Vagina (tissue), 2 donors: ENCODE data around the gene HPS5. TPM values are rescaled to one million over a fixed set of nuclear protein-coding genes. Genes with fewer than 3 reads are reported as not detected.

Experiments
- DNase-seq, 2 donors: peaks; one replicate each; pipeline ENCODE4 v3.0.0-alpha.2; 2017; ENCODE audit errors: extremely low spot score in 2 of 2
- H3K27ac ChIP-seq: fragments of 200-600 bp; sonication (generic); one replicate; pipeline ENCODE4 v1.5.1; 2019
- H3K27me3 ChIP-seq: fragments of 200-600 bp; sonication (generic); one replicate; pipeline ENCODE4 v1.5.1; 2019
- H3K36me3 ChIP-seq, 2 donors: fragments of 200-600 bp; sonication (generic); one replicate each; pipeline ENCODE4 v1.5.1; 2017 to 2019
- H3K4me1 ChIP-seq: fragments of 200-600 bp; sonication (generic); one replicate; pipeline ENCODE4 v1.5.1; 2019
- H3K4me3 ChIP-seq, 2 donors: fragments of 200-600 bp; sonication (generic); 1 replicate in 1 of 2; 2 replicates in 1 of 2; pipeline ENCODE4 v1.5.1; 2016 to 2019
- H3K9me3 ChIP-seq: fragments of 200-600 bp; sonication (generic); one replicate; pipeline ENCODE4 v1.5.1; 2019
- CTCF ChIP-seq, 3 experiments: fragments of 450-650 bp in 2 of 3; fragments of 200-600 bp in 1 of 3; sonication (generic) in 1 of 3; IDR thresholded peaks; one replicate each; pipeline ENCODE4 v1.5.1; 2017 to 2019; ENCODE audit warnings: antibody characterized with exemption in 3 of 3, mild to moderate bottlenecking in 2 of 3, moderate library complexity in 2 of 3
- POLR2A ChIP-seq, 2 donors: fragments of 450-650 bp; IDR thresholded peaks; one replicate each; pipeline ENCODE4 v1.6.1; 2017; ENCODE audit warnings: antibody characterized with exemption in 2 of 2, mild to moderate bottlenecking in 2 of 2, moderate library complexity in 2 of 2
- POLR2AphosphoS5 ChIP-seq, 2 donors: sonication (generic); formaldehyde crosslinking; IDR thresholded peaks; one replicate each; pipeline ENCODE4 v1.9.0; 2017; ENCODE audit warnings: antibody characterized with exemption in 2 of 2, mild to moderate bottlenecking in 2 of 2, low read depth in 1 of 2; ENCODE audit not compliant: insufficient read depth in 1 of 2
- intact Hi-C: fragments of 100-400 bp; cut with DNase I; formaldehyde crosslinking; loops from one replicate; pipeline ENCODE4 v1.15.1; 2023
- total RNA-seq: library from RNA; depleted of rRNA; stranded (reverse); fragments of >200 nt; gene quantifications from one replicate; pipeline ENCODE4 v1.2.3, GENCODE V29; 2016

HPS5 gene
- total RNA-seq, 1 donor from 2014 or later: 17.4 TPM

GRCh38 chr11:18312663-18313420, 9.1 kb downstream of the HPS5 start:
- Histone ChIP-seq H3K4me3 (no peak overlapping the region), H3K27ac (peak overlapping the region; percentile 3), H3K27me3 (no peaks in the 10 kb centered on the region), H3K4me1 (peaks cover 11% of the 10 kb centered on the region), H3K36me3 (peaks cover 0 to 28% of the 10 kb centered on the region in 2 donors), H3K9me3 (no peaks in the 10 kb centered on the region)
- no peak for DNase-seq
- intact Hi-C loops: no loop called here
- TF ChIP-seq POLR2AphosphoS5 (IDR thresholded peaks at IDR 0.05; ENCODE audit: insufficient read depth in 1 of 2, low read depth in 1 of 2): no peak
- no peak for TF ChIP-seq POLR2A (IDR thresholded peaks at IDR 0.05)
- TF ChIP-seq CTCF (IDR thresholded peaks at IDR 0.05): no peak

- DNase-seq: no peak
- intact Hi-C loops: no loop called here
- Histone ChIP-seq H3K36me3 (peaks cover 0 to 28% of the 10 kb centered on the region in 2 donors), H3K9me3 (no peaks in the 10 kb centered on the region), H3K27me3 (no peaks in the 10 kb centered on the region), H3K27ac (peak overlapping the region; percentile 3), H3K4me3 (no peak overlapping the region), H3K4me1 (peaks cover 11% of the 10 kb centered on the region)
- TF ChIP-seq POLR2AphosphoS5 (IDR thresholded peaks at IDR 0.05; ENCODE audit: insufficient read depth in 1 of 2, low read depth in 1 of 2) (no peak), CTCF (IDR thresholded peaks at IDR 0.05) (no peak), POLR2A (IDR thresholded peaks at IDR 0.05) (no peak)
Measured at GRCh38 chr11:18312012-18312411, 9.9 kb downstream of the HPS5 start.

GRCh38 chr11:18310800-18311340, 11.1 kb downstream of the HPS5 start:
- H3K9me3 ChIP-seq: no peaks in the 10 kb centered on the region
- TF ChIP-seq POLR2AphosphoS5 (IDR thresholded peaks at IDR 0.05; ENCODE audit: insufficient read depth in 1 of 2, low read depth in 1 of 2) (peak in 1 of 2 donors; percentile 24), POLR2A (IDR thresholded peaks at IDR 0.05) (no peak), CTCF (IDR thresholded peaks at IDR 0.05) (no peak)
- peaks cover 11% of the 10 kb centered on the region for H3K4me1 ChIP-seq
- H3K36me3 ChIP-seq: peaks cover 0 to 28% of the 10 kb centered on the region in 2 donors
- H3K27ac ChIP-seq: no peak overlapping the region
- no peak overlapping the region for H3K4me3 ChIP-seq
- no peak for DNase-seq
- H3K27me3 ChIP-seq: no peaks in the 10 kb centered on the region
- intact Hi-C loops: no loop called here

- H3K27me3 ChIP-seq: no peaks in the 10 kb centered on the region
- H3K4me1 ChIP-seq: peaks cover 11% of the 10 kb centered on the region
- no peak for TF ChIP-seq POLR2AphosphoS5 (IDR thresholded peaks at IDR 0.05; ENCODE audit: insufficient read depth in 1 of 2, low read depth in 1 of 2)
- no peak for TF ChIP-seq POLR2A (IDR thresholded peaks at IDR 0.05)
- no peak for TF ChIP-seq CTCF (IDR thresholded peaks at IDR 0.05)
- intact Hi-C loops: no loop called here
- peaks cover 2 to 33% of the 10 kb centered on the region in 2 donors for H3K36me3 ChIP-seq
- H3K4me3 ChIP-seq: no peak overlapping the region
- no peak for DNase-seq
- no peak overlapping the region for H3K27ac ChIP-seq
- H3K9me3 ChIP-seq: no peaks in the 10 kb centered on the region
Measured at GRCh38 chr11:18309691-18310090, 12.2 kb downstream of the HPS5 start.

GRCh38 chr11:18308242-18308641, 13.7 kb downstream of the HPS5 start:
- H3K27me3 ChIP-seq: no peaks in the 10 kb centered on the region
- no peak for TF ChIP-seq CTCF (IDR thresholded peaks at IDR 0.05)
- TF ChIP-seq POLR2A (IDR thresholded peaks at IDR 0.05): no peak
- no peak for TF ChIP-seq POLR2AphosphoS5 (IDR thresholded peaks at IDR 0.05; ENCODE audit: insufficient read depth in 1 of 2, low read depth in 1 of 2)
- no peak for DNase-seq
- H3K36me3 ChIP-seq: peaks cover 2 to 41% of the 10 kb centered on the region in 2 donors
- no peaks in the 10 kb centered on the region for H3K9me3 ChIP-seq
- no peak overlapping the region for H3K27ac ChIP-seq
- no peak overlapping the region for H3K4me3 ChIP-seq
- peaks cover 10% of the 10 kb centered on the region for H3K4me1 ChIP-seq
- intact Hi-C loops: no loop called here
